NCI-H2227 (cell line): Measurements from ENCODE around the gene UBE2V1.
"Not testable (repeated sequence)": the region's sequence is repeated elsewhere in the genome, so short reads cannot be mapped to it uniquely, and the experiment has no call there.

Experiments used
- DNase-seq: peaks from one replicate; lab custom pipeline; 2025; ENCODE audit not compliant: unreplicated experiment; lab: John Stamatoyannopoulos, UW

The UBE2V1 gene

GRCh38 chr20:50066161-50066834, 46.7 kb downstream of the UBE2V1 start:
- no peak for DNase-seq

GRCh38 chr20:50065325-50065615, 47.7 kb downstream of the UBE2V1 start:
- DNase-seq: no peak

GRCh38 chr20:50063763-50064162, 49.2 kb downstream of the UBE2V1 start:
- DNase-seq: not testable (repeated sequence)

- DNase-seq: no peak
Observed at GRCh38 chr20:50062006-50062838, 50.7 kb downstream of the UBE2V1 start.

GRCh38 chr20:50061151-50062005, 51.6 kb downstream of the UBE2V1 start:
- no peak for DNase-seq

GRCh38 chr20:50058662-50059402, 54.1 kb downstream of the UBE2V1 start:
- no peak for DNase-seq

- DNase-seq: no peak
Observed at GRCh38 chr20:50057714-50058053, 55.3 kb downstream of the UBE2V1 start.

- no peak for DNase-seq
Observed at GRCh38 chr20:50056951-50057713, 55.8 kb downstream of the UBE2V1 start.

- DNase-seq: no peak
Observed at GRCh38 chr20:50056408-50056926, 56.5 kb downstream of the UBE2V1 start.

GRCh38 chr20:50055524-50056083, 57.3 kb downstream of the UBE2V1 start:
- DNase-seq: no peak

- DNase-seq: no peak
Observed at GRCh38 chr20:50054626-50055511, 58.1 kb downstream of the UBE2V1 start.

- DNase-seq: no peak
Observed at GRCh38 chr20:50054231-50054547, 58.8 kb downstream of the UBE2V1 start.

GRCh38 chr20:50053362-50054230, 59.4 kb downstream of the UBE2V1 start:
- no peak for DNase-seq

- DNase-seq: no peak
Observed at GRCh38 chr20:50052550-50053361, 60.2 kb downstream of the UBE2V1 start.

GRCh38 chr20:50050660-50051308, 62.2 kb downstream of the UBE2V1 start:
- DNase-seq: no peak

GRCh38 chr20:50050214-50050613, 62.7 kb downstream of the UBE2V1 start:
- DNase-seq: no peak
